ENCODE measurements around the gene ALDH5A1. TPM values are rescaled to one million over a fixed set of nuclear protein-coding genes. Genes with fewer than 3 reads are reported as not detected.

ALDH5A1 gene
- total and polyA plus RNA-seq, 10 of the 15 experiments (the other 5 are each of a cell fraction or from before 2014, with no cell fraction given): 2.6 to 13.8 (median 9.3) TPM

DNA sequence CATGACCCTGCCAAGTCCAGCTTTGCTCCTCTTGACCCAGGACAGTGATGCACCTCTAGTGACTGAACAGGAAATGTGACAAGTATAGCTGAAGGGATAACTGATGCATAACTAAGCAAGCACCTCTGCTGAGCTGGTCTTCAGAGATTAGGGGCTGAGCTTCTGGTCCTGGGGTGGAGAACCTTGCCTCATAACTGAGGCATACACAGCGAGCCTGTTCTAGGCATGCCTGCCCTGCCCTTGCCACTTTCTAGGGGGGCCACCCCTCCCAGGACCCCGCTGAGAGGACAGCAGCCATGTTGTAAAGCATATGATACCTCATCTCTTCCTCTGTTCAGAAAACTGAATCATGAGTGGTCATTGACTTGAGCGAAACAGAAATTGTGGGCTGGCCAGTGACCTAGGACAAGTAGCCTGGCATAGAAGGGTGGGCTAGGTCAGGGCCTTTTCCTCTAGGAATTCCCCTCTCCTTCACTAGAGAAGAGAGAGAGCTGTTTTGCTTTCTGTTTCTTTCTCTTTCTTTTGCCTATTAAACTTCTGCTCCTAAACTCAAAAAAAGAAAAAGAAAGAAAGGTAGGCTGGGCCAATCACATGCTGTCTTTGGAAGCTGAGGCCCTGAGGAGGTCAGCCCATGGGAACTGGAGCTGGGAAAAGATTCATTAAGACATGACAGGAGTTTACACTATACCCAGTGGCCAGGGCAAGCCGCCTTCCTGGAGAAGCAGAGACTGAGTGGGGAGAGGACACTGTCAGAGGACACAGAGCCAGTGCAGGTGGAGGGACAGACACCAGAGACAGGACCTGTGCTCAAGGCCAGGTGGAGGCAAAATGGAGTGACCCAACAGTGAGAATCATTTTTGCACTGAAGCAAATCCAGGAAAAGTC is 23.1 kb downstream of the ALDH5A1 start:
- Histone ChIP-seq H3K4me1 (ENCODE audit: control insufficient read depth, insufficient read depth, low read length) (peaks cover 28% of the 10 kb centered on the region), H3K36me3 (ENCODE audit: control insufficient read depth in 2 of 2, insufficient read depth in 2 of 2, low read length in 1 of 2) (no peaks in the 10 kb centered on the region; a peak in 1 of 4 replicates), H2AFZ (ENCODE audit: control insufficient read depth, low read depth, low read length) (peak overlapping the region; percentile 79), H4K20me1 (ENCODE audit: control insufficient read depth, insufficient read depth) (no peaks in the 10 kb centered on the region), H3K27ac (ENCODE audit: control insufficient read depth, insufficient read depth) (peak overlapping the region; percentile 86), H3K9me3 (replicated peaks; ENCODE audit: control insufficient read depth, insufficient read depth, low read length) (no peaks in the 10 kb centered on the region), H3K79me2 (ENCODE audit: control insufficient read depth, insufficient read depth, low read length) (no peaks in the 10 kb centered on the region), H3K27me3 (replicated peaks in 1 of 2; ENCODE audit: control insufficient read depth in 2 of 2, insufficient read depth in 2 of 2, low read length in 1 of 2) (no peaks in the 10 kb centered on the region), H3K4me3 (peak overlapping the region; percentile 64; the same call in 1 of the 2 replicates), H3K9ac (ENCODE audit: control insufficient read depth, insufficient read depth, low read length) (peak overlapping the region; percentile 45), H3K4me2 (ENCODE audit: control insufficient read depth, insufficient read depth) (peak overlapping the region; percentile 69)
- ChIA-PET CTCF (interaction anchor here (1.4 to 11.7 kb wide), 7 partner anchors 25 to 249 kb away, joined by 3 to 233 read pairs (median 6); partner anchors contain the start of genes ALDH5A1 and GPLD1), RAD21 (ENCODE audit: unreplicated experiment) (interaction anchor here (0.6 to 2.4 kb wide), 5 partner anchors 23 to 204 kb away, joined by 3 to 37 read pairs (median 4); partner anchors contain the start of gene ALDH5A1), POLR2A (interaction anchor here (1.0 to 1.5 kb wide), 2 partner anchors 22 to 260 kb away, joined by 3 to 11 read pairs; partner anchors contain the start of gene ALDH5A1), SMC1A (ENCODE audit: uncharacterized antibody, unreplicated experiment) (interaction anchor here (0.8 to 1.9 kb wide), 12 partner anchors 14 to 340 kb away, joined by 3 to 17 read pairs (median 3); partner anchors contain the start of gene ALDH5A1)
- peak; percentile 64 for DNase-seq (ENCODE audit: low read depth, low spot score)
- peak; percentile 84 for ATAC-seq
- FAIRE-seq: peak; percentile 80
- WGBS (ENCODE audit: insufficient coverage, insufficient replicate concordance, low lambda C conversion rate, missing lambda C conversion rate): 24% methylated on average over 4 of the region's 4 CpGs
- no TSS peak for BruUV-seq (replicated peaks)
- in situ Hi-C loops (cut with MboI) (no loop called here), intact Hi-C loops (cut with micrococcal nuclease; ENCODE audit: unreplicated experiment) (no loop called here)
- TF ChIP-seq, protein P1, sequence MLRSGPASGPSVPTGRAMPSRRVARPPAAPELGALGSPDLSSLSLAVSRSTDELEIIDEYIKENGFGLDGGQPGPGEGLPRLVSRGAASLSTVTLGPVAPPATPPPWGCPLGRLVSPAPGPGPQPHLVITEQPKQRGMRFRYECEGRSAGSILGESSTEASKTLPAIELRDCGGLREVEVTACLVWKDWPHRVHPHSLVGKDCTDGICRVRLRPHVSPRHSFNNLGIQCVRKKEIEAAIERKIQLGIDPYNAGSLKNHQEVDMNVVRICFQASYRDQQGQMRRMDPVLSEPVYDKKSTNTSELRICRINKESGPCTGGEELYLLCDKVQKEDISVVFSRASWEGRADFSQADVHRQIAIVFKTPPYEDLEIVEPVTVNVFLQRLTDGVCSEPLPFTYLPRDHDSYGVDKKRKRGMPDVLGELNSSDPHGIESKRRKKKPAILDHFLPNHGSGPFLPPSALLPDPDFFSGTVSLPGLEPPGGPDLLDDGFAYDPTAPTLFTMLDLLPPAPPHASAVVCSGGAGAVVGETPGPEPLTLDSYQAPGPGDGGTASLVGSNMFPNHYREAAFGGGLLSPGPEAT (IDR thresholded peaks at IDR 0.05; ENCODE audit: low read depth): peak; percentile 78
- 0 out of 2 replicates have a peak, but pooled peaks have one; percentile 58 for TF ChIP-seq GATAD2B (conservative IDR thresholded peaks at IDR 0.05; ENCODE audit: low read depth)
- peak; percentile 78 for TF ChIP-seq YY1 (IDR thresholded peaks at IDR 0.05; ENCODE audit: low read depth, low read length)
- no peak for TF ChIP-seq NFIC (IDR thresholded peaks at IDR 0.05; ENCODE audit: low read depth, low read length)
- TF ChIP-seq POLR2AphosphoS5 (IDR thresholded peaks at IDR 0.05; ENCODE audit: low read length): peak; percentile 35; the same call in 1 of the 2 replicates
- TF ChIP-seq, protein P2, sequence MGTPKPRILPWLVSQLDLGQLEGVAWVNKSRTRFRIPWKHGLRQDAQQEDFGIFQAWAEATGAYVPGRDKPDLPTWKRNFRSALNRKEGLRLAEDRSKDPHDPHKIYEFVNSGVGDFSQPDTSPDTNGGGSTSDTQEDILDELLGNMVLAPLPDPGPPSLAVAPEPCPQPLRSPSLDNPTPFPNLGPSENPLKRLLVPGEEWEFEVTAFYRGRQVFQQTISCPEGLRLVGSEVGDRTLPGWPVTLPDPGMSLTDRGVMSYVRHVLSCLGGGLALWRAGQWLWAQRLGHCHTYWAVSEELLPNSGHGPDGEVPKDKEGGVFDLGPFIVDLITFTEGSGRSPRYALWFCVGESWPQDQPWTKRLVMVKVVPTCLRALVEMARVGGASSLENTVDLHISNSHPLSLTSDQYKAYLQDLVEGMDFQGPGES (IDR thresholded peaks at IDR 0.05): no peak
- TF ChIP-seq, protein P3, sequence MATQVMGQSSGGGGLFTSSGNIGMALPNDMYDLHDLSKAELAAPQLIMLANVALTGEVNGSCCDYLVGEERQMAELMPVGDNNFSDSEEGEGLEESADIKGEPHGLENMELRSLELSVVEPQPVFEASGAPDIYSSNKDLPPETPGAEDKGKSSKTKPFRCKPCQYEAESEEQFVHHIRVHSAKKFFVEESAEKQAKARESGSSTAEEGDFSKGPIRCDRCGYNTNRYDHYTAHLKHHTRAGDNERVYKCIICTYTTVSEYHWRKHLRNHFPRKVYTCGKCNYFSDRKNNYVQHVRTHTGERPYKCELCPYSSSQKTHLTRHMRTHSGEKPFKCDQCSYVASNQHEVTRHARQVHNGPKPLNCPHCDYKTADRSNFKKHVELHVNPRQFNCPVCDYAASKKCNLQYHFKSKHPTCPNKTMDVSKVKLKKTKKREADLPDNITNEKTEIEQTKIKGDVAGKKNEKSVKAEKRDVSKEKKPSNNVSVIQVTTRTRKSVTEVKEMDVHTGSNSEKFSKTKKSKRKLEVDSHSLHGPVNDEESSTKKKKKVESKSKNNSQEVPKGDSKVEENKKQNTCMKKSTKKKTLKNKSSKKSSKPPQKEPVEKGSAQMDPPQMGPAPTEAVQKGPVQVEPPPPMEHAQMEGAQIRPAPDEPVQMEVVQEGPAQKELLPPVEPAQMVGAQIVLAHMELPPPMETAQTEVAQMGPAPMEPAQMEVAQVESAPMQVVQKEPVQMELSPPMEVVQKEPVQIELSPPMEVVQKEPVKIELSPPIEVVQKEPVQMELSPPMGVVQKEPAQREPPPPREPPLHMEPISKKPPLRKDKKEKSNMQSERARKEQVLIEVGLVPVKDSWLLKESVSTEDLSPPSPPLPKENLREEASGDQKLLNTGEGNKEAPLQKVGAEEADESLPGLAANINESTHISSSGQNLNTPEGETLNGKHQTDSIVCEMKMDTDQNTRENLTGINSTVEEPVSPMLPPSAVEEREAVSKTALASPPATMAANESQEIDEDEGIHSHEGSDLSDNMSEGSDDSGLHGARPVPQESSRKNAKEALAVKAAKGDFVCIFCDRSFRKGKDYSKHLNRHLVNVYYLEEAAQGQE (IDR thresholded peaks at IDR 0.05; ENCODE audit: low read depth, low read length): peak; percentile 23; the same call in 1 of the 2 replicates
- TF ChIP-seq GABPA (IDR thresholded peaks at IDR 0.05; ENCODE audit: low read depth): no peak
- TF ChIP-seq MYC (IDR thresholded peaks at IDR 0.05; ENCODE audit: insufficient read depth, insufficient read length, insufficient replicate concordance, low read length, severe bottlenecking): no peak
- no peak for TF ChIP-seq SRF (IDR thresholded peaks at IDR 0.05; ENCODE audit: low read depth in 2 of 2, low read length in 2 of 2)
- no peak for TF ChIP-seq FOXM1 (IDR thresholded peaks at IDR 0.05; ENCODE audit: low read depth, low read length)
- TF ChIP-seq TAF1 (IDR thresholded peaks at IDR 0.05; ENCODE audit: borderline replicate concordance, low read depth, low read length): peak; percentile 54; the same call in 1 of the 2 replicates
- TF ChIP-seq NR2F1 (conservative IDR thresholded peaks at IDR 0.05): peak; percentile 71
- peak; percentile 54 for TF ChIP-seq IKZF1 (conservative IDR thresholded peaks at IDR 0.05)
- TF ChIP-seq DPF2 (IDR thresholded peaks at IDR 0.05): peak; percentile 72; the same call in 1 of the 2 replicates
- TF ChIP-seq MEF2B (IDR thresholded peaks at IDR 0.05; ENCODE audit: partially characterized antibody, poor library complexity, severe bottlenecking): peak; percentile 10
- peak; percentile 74 for TF ChIP-seq POLR2A (IDR thresholded peaks at IDR 0.05; ENCODE audit: low read depth, low read length)
